IPS-15b (cell line): ENCODE data around the gene SEPHS2.

Experiments
- H3K27me3 ChIP-seq: one replicate; pipeline ENCODE4 v1.6.1; 2013; ENCODE audit warnings: low read length; ENCODE audit not compliant: control insufficient read depth, insufficient read depth
- H3K36me3 ChIP-seq: one replicate; pipeline ENCODE4 v1.6.1; 2013; ENCODE audit warnings: low read length; ENCODE audit not compliant: control insufficient read depth, insufficient read depth
- H3K4me1 ChIP-seq: one replicate; pipeline ENCODE4 v1.6.1; 2013; ENCODE audit warnings: mild to moderate bottlenecking, low read length; ENCODE audit not compliant: control insufficient read depth, insufficient read depth
- H3K4me3 ChIP-seq: one replicate; pipeline ENCODE4 v1.5.1; 2013; ENCODE audit warnings: low read depth, low read length
- H3K9ac ChIP-seq: one replicate; pipeline ENCODE4 v1.6.1; 2013; ENCODE audit warnings: low read depth, mild to moderate bottlenecking, low read length
- H3K9me3 ChIP-seq: one replicate; pipeline ENCODE4 v1.6.1; 2013; ENCODE audit warnings: mild to moderate bottlenecking, low read length; ENCODE audit not compliant: control insufficient read depth, insufficient read depth

The SEPHS2 gene

DNA sequence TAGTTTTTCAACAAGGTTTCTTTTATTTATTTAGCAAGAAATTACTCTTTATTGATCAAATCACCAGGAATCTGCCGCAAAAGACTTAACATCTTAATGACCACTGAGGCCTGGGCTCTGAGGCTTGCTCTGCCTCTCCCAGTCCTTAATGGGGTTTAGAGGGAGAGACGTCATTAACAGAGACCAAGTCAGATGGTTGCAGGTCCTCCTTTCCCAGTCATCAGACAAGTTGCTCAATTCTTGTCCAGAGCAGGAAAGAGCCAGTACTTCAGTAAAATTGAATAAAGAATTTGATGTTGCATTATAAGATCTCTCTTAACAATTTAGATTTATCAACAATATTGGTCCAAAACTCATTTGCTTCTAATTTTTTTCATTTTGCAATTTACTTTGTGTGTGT is 2.0 kb downstream of the SEPHS2 start:
- Histone ChIP-seq H3K27me3 (peaks cover 4% of the 10 kb centered on the region), H3K4me1 (peaks cover 3% of the 10 kb centered on the region), H3K9ac (no peak overlapping the region), H3K36me3 (peaks cover 2% of the 10 kb centered on the region), H3K9me3 (no peaks in the 10 kb centered on the region), H3K4me3 (no peak overlapping the region)

DNA sequence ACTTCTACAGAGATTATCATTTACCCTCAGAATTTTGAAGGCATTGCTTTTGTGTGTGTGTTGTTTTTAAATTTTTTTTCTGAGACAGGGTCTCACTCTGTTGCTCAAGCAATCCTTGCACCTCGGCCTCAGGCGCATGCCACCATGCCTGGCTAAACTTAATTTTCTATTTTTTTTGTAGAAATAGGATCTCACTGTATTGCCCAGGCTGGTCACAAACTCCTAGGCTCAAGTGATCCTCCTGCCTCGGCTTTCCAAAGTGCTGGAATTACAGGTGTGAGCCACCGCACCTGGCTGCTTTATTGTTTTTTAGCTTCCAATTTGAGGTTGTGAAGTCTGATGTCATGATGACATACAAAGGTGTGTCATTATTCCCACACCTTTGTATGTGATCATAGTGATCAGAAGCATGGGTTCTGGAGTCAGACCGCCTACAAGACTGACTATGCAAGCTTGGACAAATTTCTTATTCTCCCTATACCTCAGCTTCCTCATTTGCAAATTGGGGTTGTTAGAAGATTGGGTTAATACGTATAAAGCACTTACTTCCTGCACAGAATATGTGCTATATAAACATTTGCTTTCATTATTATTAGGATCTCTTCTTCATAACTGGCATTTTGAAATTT is 5.8 kb downstream of the SEPHS2 start:
- Histone ChIP-seq H3K4me1 (no peaks in the 10 kb centered on the region), H3K4me3 (no peak overlapping the region), H3K36me3 (peaks cover under 1% of the 10 kb centered on the region), H3K9me3 (no peaks in the 10 kb centered on the region), H3K9ac (no peak overlapping the region), H3K27me3 (no peaks in the 10 kb centered on the region)

DNA sequence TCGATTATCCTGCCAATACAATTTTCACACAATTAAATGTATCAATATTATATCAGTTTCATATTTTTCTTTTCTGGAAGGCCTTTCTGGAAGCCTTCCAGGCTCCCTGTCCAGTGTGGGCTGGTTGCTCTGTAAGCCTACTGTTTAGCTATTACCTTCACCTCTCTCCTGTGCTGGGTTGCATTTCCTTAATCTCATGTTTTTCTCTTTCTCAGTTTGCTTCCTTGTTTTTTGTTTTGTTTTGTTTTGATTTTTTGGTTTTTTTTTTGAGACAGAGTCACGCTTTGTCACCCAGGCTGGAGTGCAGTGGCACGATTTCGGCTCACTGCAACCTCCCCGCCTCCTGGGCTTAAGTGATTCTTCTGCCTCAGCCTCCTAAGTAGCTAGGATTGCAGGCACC is 6.8 kb downstream of the SEPHS2 start:
- no peaks in the 10 kb centered on the region for H3K36me3 ChIP-seq
- no peaks in the 10 kb centered on the region for H3K27me3 ChIP-seq
- H3K9ac ChIP-seq, result no peak overlapping the region
- no peaks in the 10 kb centered on the region for H3K4me1 ChIP-seq
- no peak overlapping the region for H3K4me3 ChIP-seq
- no peaks in the 10 kb centered on the region for H3K9me3 ChIP-seq

DNA sequence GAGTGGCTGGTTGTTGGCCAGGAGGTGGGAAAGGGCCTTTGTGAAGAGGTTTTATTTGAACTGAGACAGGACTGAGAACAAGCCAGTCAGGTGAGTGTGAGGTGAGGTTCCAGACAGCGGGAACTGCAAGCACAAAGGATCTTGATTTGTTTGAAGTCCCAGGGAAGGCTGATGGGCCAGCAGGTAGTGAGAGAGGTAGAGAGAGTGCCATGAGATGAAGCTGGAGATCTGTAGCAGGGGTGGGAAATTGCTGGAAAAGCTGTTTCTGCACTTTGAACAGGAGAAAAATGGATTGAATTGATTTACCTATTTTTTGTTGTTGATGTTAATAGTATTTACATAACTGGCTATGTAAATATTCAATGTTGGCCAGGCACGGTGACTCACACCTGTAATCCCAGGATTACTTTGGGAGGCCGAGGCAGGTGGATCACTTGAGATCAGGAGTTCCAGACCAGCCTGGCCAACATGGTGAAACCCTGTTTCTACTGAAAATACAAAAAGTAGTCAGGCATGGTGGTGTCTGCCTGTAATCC is 8.1 kb downstream of the SEPHS2 start:
- Histone ChIP-seq H3K4me3 (no peak overlapping the region), H3K4me1 (no peaks in the 10 kb centered on the region), H3K9ac (no peak overlapping the region), H3K36me3 (no peaks in the 10 kb centered on the region), H3K9me3 (no peaks in the 10 kb centered on the region), H3K27me3 (no peaks in the 10 kb centered on the region)

DNA sequence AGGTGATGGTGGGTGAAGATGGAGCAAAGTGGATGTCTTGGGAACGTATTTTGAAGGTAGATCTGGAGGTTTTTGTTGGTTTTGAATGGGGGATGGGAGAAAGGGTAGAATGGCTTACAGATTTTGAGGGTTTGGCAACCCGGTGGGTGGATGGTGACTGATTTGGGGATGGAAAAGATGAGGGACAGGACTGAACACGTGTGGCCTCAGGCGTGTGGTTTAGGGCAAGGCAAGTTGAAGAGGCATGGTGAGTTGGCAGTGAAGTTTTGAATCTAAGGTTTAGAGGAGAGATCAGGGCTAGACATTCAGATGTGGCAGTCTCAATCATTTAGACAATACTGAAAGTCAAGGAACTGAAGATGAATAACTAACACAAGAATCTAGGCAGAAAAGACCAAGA is 10.8 kb downstream of the SEPHS2 start:
- H3K36me3 ChIP-seq, result no peaks in the 10 kb centered on the region
- H3K27me3 ChIP-seq, result no peaks in the 10 kb centered on the region
- no peaks in the 10 kb centered on the region for H3K9me3 ChIP-seq
- H3K4me1 ChIP-seq, result no peaks in the 10 kb centered on the region
- H3K9ac ChIP-seq, result no peak overlapping the region
- H3K4me3 ChIP-seq, result no peak overlapping the region

DNA sequence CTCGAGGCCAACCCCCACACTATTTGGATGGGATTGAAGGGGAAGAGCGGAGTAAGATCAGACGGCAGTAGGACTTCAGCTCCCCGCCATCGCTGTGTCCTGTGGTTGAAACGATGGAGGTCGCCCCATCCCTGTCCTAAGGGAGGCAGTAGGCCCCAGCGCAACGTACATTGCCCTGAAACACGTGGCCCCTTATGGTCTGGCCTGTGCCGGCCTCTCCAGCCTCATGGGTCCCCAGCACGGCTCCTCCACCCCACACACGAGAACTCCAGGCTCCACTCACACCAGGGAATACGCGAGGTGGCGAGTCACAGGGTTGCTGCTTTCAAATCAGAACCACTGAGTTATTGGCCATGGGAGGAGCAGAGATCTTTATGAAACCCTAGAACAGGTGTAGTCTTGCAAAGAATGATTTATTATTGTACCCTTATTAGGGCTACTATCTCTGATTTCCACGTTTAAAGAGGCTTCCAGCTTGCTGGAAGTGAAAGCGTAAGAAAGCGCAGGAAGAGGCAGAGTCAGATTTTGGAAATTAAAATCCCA is 15.2 kb downstream of the SEPHS2 start:
- peaks cover 15% of the 10 kb centered on the region for H3K36me3 ChIP-seq
- peak overlapping the region; percentile 44 for H3K4me3 ChIP-seq
- H3K9me3 ChIP-seq, result no peaks in the 10 kb centered on the region
- H3K27me3 ChIP-seq, result no peaks in the 10 kb centered on the region
- H3K9ac ChIP-seq, result no peak overlapping the region
- H3K4me1 ChIP-seq, result no peaks in the 10 kb centered on the region

DNA sequence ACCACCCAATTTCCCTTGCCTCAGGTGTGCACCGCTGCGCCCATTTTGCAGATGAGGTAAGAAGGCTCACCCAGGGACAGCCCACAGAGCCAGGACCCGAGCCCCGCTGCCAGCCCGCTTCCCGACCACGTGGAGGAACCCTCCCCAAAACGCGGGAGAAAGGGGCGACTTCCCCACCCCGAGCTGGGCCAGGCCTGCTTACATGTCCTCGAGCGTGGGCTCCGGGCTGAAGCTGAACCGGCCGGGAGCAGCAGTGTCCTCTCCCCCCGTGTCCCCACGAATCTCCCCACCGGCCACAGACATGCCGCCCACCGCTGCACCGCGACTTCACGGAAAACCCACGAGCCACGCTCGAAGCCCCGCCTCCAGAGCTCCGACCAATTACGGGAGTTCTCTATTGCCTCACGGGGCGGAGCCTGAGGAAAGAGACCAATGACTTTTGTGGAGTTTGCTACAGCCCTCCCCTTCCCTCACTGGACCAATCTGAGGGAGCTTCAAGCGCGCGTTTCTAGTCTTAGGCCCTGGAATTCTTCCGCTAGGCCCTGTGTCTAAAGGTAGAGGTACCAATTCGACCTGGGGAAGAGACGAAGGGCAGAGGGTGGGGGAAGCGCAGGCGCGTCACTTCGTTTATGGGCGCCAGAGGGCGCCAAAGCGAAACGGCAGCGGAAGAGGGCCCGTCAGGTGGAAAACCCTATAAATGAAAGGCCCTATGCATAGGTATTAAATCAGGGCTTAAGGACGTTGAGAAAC is 15.8 kb downstream of the SEPHS2 start, which contains the start of gene DCTPP1:
Gene DCTPP1 (minus strand): TSS at position 353 of the 750 bp plus-strand sequence. CDS start 50 bp downstream, at position 303.
- peak within 1 kb of the TSS; percentile 90 for H3K4me3 ChIP-seq
- no peaks in the 10 kb centered on the region for H3K4me1 ChIP-seq
- peaks cover 16% of the 10 kb centered on the region for H3K36me3 ChIP-seq
- H3K9ac ChIP-seq, result peak within 1 kb of the TSS; percentile 42
- no peaks in the 10 kb centered on the region for H3K27me3 ChIP-seq
- H3K9me3 ChIP-seq, result no peaks in the 10 kb centered on the region

DNA sequence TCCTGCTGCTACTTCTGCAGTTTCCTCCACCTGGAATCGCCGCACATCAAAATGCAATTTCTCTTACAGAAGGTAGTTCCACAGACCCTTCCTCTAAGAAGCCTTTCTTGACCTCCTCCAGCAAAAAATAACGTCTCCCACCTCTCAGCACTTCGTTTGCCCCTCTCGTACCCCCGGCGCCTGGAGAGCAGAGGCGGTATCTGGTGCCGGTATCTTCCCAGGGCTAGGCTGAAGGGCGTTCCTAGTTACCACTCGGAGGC is 16.3 kb downstream of the SEPHS2 start:
- Histone ChIP-seq H3K4me3 (peak overlapping the region; percentile 90), H3K9me3 (no peaks in the 10 kb centered on the region), H3K36me3 (peaks cover 20% of the 10 kb centered on the region), H3K9ac (no peak overlapping the region), H3K27me3 (no peaks in the 10 kb centered on the region), H3K4me1 (no peaks in the 10 kb centered on the region)

DNA sequence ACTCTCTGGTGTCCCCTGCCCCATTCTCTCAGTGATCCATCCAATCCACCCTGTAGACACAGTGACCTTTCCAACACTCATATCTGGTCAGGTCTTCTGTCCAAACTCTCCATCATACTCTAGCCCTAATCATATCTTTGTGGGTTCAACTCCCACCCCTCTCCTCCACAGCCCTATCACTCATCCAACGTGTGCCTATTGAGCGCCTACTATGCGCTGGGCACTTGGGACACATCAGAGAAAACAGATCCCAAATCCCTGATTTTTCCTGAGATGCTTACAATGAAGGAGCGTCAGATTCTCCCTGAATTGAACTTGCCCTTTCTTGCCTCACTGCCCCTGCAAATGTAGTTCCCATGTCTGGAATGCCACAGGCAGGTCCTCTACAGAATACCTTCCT is 17.6 kb downstream of the SEPHS2 start:
- Histone ChIP-seq H3K9me3 (no peaks in the 10 kb centered on the region), H3K27me3 (no peaks in the 10 kb centered on the region), H3K9ac (no peak overlapping the region), H3K36me3 (peaks cover 29% of the 10 kb centered on the region), H3K4me1 (no peaks in the 10 kb centered on the region), H3K4me3 (no peak overlapping the region)

DNA sequence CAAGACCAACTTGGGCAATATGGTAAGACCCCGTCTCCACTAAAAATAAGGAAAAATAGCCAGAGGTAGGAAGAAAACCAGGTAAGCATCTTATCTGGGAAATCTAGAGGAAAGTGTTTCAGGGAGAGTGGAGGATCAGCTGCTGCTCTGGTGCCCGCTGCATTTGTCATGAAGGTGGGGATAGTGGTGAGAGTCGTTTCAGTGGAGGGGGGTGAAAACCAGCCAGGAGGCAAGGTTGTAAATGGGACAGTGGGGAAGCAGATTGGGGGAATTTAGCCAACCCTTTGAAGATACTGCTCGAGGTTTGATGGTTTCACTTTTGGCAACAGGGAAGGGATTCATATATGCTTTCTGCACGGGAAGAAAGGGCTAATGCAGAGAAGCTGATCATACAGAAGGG is 24.7 kb downstream of the SEPHS2 start:
- Histone ChIP-seq H3K4me1 (peaks cover 4% of the 10 kb centered on the region), H3K4me3 (no peak overlapping the region), H3K9me3 (no peaks in the 10 kb centered on the region), H3K27me3 (no peaks in the 10 kb centered on the region), H3K36me3 (peaks cover 21% of the 10 kb centered on the region), H3K9ac (no peak overlapping the region)

DNA sequence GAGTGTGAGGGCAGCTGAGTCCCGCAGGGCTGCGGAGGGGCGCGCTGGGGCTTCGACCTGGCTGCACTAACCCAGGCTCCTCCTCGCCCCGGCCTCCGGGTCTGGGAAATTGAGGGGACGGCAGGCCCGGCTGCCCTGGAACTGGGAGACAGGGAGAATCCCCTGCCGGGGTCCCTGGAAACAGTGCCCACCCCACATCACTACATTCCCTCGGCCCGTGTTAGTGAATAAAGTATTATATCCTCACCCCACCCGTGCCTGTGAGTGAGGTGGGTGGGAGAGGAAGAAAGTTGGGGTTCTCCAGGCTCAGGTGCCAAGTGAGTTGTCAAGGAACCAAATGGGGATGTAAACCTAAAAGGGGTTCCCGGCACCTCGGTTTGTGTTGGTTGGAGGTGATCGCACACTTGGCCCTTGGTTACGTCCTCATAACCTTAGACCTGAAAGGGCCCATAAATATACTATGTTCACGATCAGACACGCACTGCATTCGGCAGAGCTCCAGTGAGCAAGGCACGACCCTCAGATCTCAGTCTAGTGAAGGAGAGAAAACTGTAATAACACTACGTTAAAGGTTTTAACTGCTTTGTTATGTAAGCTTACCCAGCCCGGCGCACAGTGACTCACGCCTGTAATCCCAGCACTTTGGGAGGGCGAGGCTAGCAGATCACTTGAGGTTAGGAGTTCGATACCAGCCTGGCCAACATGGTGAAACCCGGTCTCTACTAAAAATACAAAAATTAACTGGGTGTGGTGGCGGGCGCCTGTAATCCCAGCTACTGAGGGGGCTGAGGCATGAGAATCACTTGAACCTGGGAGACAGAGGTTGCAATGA is 27.1 kb downstream of the SEPHS2 start:
- Histone ChIP-seq H3K36me3 (peaks cover 7% of the 10 kb centered on the region), H3K4me1 (peaks cover 4% of the 10 kb centered on the region), H3K9ac (peak overlapping the region; percentile 49), H3K4me3 (peak overlapping the region; percentile 58), H3K27me3 (no peaks in the 10 kb centered on the region), H3K9me3 (no peaks in the 10 kb centered on the region)
